Left renal cortex interstitium (tissue), 4 donors: ENCODE results near the gene ANKS1A. TPM values are rescaled to one million over a fixed set of nuclear protein-coding genes. Genes with fewer than 3 reads are reported as not detected.
"Not testable (repeated sequence)": the region's sequence is repeated elsewhere in the genome, so short reads cannot be mapped to it uniquely, and the experiment has no call there.

Source experiments
- DNase-seq, 4 donors: peaks; one replicate each; pipeline ENCODE4 v3.0.0-alpha.2; 2013; ENCODE audit warnings: low read depth in 4 of 4, low spot score in 2 of 4, missing footprints in 1 of 4
- polyA plus RNA-seq, 4 donors: library from polyadenylated mRNA; unstranded; fragments of 120-200 nt; gene quantifications; one replicate each; pipeline ENCODE4 v1.2.1, GENCODE V29; 2013; ENCODE audit not compliant: insufficient read length in 4 of 4

ANKS1A gene
- polyA plus RNA-seq, 4 donors = 33.1 to 53.7 (median 43.2) TPM

- no peak for DNase-seq
Measured at GRCh38 chr6:34985236-34985635, 96.2 kb downstream of the ANKS1A start.

- DNase-seq = peak; percentile 34 to 79 (median 58)
Measured at GRCh38 chr6:34986845-34987246, 97.8 kb downstream of the ANKS1A start.

DNA sequence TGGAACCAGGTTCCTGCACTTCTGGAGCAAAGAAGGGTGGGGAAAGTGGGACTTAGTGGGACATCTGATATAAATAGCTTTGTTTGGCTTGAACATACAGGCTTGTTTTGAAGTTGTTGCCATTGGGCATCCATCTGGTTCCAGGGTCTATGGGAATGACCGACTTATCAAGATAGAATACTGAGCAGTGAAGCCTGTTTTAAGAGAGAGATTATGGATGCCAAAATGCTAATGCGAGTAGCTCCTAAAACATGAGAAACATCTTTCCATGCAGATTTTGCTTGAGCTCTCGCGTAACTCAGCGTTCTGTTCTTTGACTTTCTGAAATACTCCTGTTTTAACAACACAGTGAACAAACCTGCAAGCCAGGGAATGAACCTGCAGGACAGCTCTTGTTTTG, 98.5 kb downstream of the ANKS1A start:
- DNase-seq = no peak

DNA sequence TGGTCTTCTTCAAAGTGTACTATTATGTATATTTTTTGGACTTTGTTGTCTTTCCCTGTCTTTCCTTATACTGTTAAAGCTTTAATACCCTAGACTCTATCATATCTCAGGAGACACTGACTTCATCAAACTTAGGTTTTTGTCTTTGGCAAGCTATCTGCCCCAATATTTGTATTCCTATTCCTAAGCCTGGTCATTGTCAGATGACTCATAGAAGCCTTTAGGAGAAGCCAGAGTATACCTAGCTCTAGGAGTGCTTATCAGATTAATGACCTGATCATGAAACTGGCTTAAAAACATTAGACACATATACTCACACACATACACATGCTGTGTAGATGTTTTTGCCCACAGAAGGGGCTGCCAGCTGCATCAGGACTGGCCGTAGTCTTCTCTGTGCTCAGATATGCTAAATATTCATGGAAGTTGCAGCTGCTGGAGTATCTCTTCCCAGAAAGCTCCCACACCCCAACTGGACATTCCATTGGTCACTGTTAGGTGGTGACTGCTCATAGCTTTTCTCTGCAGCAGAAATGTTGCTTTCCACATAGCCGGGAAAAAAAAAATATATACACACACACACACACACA, 102.0 kb downstream of the ANKS1A start:
- no peak for DNase-seq

- DNase-seq = no peak
Measured at GRCh38 chr6:34992376-34992775, 103.3 kb downstream of the ANKS1A start.

DNA sequence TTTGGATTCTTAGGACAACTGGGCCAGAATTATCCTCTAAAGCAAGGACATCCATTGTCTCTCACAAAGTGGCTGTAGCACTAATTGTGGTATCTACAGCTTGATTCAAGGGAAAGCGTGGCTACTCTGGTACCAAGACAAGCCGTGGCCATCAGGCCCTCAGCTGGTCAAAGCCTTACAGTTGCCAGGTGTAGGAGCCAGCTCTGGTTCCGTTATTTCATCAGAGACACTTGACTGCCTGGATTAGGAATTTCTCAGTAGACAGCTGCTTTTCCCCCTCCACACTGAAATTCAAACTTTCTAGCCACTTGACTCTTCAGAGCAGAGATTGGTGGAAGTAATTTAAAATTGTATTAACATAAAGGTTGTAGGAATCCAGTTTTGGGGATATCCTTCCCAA, 104.2 kb downstream of the ANKS1A start:
- no peak for DNase-seq

DNA sequence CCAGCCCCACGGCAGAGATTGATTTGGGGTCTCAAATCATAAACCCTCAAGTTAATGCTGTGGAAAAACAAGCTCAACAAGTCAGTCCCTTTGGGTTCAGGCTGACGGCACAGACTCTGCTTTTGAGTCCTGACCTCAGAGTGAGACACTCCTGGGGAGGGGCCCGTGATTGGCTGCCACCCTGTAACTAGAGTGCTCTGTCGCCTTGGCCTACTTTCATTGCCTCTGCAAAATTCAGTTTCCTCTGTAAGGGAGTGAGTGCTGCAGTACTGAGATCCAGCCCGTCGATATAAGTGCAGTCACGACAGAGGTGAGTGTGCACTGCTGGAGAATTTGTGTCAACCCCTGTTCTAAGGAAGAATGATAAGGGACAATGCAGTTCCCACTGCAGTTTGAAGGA, 105.6 kb downstream of the ANKS1A start:
- DNase-seq = no peak

GRCh38 chr6:34998417-34998816, 109.4 kb downstream of the ANKS1A start:
- not testable (repeated sequence) for DNase-seq

- not testable (repeated sequence) for DNase-seq
Measured at GRCh38 chr6:34999153-34999552, 110.1 kb downstream of the ANKS1A start.

DNA sequence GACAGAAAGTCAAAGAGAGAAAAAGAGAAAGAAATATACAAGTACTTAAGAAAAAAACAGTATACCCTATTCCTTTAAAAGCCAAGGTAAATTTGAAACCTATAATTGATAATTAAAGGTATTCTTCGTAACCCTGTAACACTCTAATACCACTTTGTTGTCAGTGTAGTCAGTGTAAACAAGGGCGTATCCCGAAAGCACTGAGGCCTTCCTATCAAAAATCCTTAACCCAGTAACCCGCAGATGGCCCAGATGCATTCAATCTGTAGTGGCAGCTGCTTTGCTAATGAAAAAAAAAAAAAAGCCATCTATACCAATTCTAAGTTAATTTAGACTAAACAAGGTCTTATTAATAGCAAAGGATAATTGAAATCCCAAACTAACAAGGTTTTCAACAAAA, 110.9 kb downstream of the ANKS1A start:
- DNase-seq = not testable (repeated sequence)

GRCh38 chr6:35001349-35001748, 112.3 kb downstream of the ANKS1A start:
- DNase-seq = not testable (repeated sequence)

DNA sequence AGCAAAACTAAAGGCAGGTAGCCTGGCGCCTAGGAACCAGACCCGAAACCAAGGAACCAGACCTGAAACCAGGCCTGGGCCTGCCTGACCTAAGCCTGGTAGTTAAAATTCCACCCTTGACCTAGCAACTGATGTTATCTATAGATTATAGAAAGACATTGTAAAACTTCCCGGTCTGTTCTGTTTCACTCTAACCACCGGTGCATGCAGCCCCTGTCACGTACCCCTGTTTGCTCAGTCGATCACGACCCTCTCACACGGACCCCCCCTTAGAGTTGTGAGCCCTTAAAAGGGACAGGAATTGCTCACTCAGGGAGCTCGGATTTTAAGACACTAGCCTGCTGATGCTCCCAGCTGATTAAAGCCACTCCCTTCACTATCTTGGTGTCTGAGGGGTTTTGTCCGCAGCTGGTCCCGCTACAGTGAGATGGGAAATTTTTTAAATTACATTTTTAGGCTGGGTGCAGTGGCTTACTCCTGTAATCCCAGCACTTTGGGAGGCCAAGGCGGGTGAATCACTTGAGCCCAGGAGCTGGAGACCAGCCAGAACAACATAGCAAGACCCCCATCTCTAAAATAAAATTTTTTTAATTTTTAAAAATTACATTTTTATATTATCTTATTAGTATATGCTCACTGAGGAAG, 115.0 kb downstream of the ANKS1A start:
- DNase-seq = not testable (repeated sequence)

GRCh38 chr6:35007016-35007415, 118.0 kb downstream of the ANKS1A start:
- DNase-seq = no peak

DNA sequence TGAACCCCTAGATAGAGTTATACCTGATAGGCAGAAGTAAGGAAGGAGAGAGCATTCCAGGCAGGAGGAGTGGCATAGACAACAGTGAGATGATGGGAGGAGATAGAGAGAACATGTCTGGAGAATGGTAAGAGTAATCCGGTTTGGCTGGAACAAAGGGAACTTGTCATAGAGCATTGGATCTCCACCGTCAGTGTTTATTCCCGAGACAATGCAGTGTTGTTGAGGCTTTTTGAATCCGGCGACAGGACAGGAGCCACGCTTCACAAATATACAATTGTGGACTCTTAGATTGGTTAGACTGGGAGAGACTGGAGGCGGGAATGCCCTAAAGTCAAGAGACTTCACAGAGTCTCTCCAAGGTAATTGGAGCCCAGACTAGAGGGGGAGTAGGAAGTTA, 119.8 kb downstream of the ANKS1A start:
- DNase-seq = no peak

GRCh38 chr6:35011096-35012041, 122.3 kb downstream of the ANKS1A start:
- no peak for DNase-seq

DNA sequence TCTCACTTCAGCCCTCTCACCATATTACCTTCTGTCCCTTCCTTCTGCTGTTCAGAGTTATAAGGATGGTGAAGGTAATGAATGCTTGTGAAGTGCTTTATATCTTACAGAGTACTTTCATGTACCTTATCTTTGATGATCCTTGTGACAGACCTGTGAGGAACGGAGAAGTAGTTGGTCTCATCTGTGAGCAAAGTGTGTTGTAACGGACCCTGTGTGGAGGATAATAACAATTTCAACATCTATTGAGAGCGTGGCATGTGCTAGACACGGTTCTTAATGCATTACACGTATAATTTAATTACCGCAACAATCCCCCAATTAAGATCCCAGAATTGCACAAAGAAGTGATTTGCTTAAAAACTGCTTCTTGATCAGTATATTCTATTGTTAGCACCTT, 124.6 kb downstream of the ANKS1A start:
- no peak for DNase-seq

DNA sequence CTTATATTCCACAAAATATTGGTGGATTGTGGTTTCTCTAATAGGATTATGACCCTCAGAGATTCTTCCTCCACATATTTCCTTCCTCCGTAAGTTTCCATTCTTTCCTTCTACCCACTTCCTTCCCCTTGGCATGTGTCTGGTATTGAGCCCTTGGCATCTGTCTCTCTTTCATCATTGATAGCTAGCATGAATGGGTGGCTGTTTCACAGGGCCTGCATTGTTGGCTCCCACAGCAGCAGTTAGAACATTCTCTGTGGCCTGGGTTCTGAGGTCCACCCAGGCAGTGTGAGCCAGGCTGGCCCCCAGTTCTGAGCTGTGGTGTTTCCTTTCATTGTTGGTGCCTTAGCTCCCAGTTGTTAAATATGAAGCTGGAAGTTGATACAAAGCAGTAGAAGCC, 125.3 kb downstream of the ANKS1A start:
- no peak for DNase-seq

- no peak for DNase-seq
Measured at GRCh38 chr6:35014786-35015185, 125.7 kb downstream of the ANKS1A start.

DNA sequence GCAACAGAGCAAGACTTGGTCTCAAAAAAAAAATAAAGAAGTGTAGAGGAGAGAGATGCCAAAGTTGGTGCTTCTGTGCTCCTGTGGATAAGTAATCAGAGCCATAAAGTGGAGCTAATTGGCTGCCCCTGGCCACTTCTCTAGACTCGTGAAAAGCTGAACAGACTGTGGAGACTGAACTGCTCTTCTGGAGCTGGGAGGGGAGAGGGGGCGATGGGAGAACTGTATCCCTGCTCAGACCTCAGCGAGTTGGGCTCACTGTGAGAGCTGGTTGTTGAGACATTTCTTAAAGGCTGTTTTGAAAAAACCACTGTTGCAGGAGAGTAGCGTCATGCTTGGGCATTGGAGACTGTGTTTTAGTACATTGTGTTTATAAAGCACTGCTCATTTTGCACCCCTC, 126.4 kb downstream of the ANKS1A start:
- no peak for DNase-seq

DNA sequence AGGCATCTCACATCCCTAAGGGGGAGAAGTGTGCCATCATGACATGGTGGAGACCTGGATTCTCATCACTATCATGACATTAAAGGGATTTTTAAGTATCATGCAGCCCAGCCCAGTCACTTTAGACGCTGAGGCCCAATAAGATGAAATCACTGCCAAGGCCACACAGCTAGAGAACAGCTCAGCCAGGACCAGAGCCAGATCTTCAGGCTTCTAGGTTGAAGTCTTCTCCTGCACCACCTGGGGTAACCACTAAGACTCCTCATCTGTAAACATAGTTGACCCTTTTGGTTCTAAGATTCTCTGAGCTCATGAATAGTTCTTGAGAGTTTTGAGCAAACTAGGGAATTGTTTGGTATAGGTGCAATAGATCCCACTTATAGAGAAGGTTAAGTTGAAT, 126.9 kb downstream of the ANKS1A start:
- DNase-seq = no peak

GRCh38 chr6:35016502-35017321, 127.7 kb downstream of the ANKS1A start:
- DNase-seq = peak; percentile 63 to 80 (median 67)
